Fibroblast of pulmonary artery (primary cell): ENCODE measurements around the gene KLF7.

ENCODE experiments used
- DNase-seq: peaks from one replicate; pipeline ENCODE4 v3.0.0-alpha.2; 2010; ENCODE audit warnings: low read depth
- H3K4me3 ChIP-seq: replicated peaks from 2 replicates; pipeline ENCODE4 v1.5.1; 2011; ENCODE audit warnings: low read depth, mild to moderate bottlenecking, control low read depth, low read length, moderate library complexity
- TF ChIP-seq, protein P1 (sequence below): IDR thresholded peaks from 2 replicates; pipeline ENCODE4 v1.5.1; 2011; ENCODE audit warnings: mild to moderate bottlenecking, control low read depth, low read length, inconsistent platforms; ENCODE audit errors: missing control alignments

The KLF7 gene

GRCh38 chr2:207097278-207097677, 68.5 kb downstream of the KLF7 start:
- TF ChIP-seq, protein P1, sequence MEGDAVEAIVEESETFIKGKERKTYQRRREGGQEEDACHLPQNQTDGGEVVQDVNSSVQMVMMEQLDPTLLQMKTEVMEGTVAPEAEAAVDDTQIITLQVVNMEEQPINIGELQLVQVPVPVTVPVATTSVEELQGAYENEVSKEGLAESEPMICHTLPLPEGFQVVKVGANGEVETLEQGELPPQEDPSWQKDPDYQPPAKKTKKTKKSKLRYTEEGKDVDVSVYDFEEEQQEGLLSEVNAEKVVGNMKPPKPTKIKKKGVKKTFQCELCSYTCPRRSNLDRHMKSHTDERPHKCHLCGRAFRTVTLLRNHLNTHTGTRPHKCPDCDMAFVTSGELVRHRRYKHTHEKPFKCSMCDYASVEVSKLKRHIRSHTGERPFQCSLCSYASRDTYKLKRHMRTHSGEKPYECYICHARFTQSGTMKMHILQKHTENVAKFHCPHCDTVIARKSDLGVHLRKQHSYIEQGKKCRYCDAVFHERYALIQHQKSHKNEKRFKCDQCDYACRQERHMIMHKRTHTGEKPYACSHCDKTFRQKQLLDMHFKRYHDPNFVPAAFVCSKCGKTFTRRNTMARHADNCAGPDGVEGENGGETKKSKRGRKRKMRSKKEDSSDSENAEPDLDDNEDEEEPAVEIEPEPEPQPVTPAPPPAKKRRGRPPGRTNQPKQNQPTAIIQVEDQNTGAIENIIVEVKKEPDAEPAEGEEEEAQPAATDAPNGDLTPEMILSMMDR = no peak
- no peak for DNase-seq
- H3K4me3 ChIP-seq = no peak overlapping the region

DNA sequence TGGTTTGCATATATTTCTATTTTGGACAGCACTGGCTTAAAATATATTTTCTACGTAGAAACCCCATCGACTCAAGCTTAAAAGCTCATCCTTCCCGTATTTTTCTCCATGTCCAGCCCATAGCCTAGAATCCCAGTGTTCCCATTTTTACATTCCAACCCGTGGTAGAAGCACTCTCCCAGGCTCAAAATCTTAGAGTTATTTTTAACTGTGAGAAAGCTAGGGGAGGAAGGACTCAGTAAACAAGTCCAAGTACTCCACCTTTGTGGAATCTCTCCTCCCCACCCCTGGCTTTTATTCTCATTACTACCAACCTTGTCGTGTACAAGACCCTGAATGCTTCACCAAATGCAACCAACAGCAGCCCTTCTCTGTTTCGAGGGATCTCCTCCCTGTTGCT, 69.8 kb downstream of the KLF7 start:
- no peak overlapping the region for H3K4me3 ChIP-seq
- TF ChIP-seq, protein P1 = no peak
- DNase-seq = no peak

DNA sequence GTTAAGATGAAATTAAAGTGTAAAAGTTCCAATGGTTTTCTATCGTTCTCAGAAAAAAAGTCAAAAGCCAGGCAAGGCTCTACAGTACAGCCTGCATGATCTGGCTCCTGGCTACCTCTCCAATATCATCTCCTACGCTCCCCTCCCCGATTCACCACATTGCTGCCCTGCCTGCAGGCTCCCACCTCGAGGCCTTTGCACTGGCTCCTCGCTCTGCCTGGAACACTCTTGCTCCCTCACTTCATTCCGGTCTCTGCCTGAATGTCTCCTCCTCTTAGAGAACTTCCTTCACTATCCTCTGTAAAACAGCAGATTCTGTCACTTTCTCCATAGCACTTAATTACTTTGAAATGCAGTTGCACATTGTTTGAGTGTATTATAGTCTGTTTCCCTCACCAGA, 72.5 kb downstream of the KLF7 start:
- TF ChIP-seq, protein P1 = no peak
- H3K4me3 ChIP-seq = no peak overlapping the region
- DNase-seq = no peak

GRCh38 chr2:207092818-207093217, 72.9 kb downstream of the KLF7 start:
- TF ChIP-seq, protein P1 = no peak
- peak; percentile 38 for DNase-seq
- no peak overlapping the region for H3K4me3 ChIP-seq

- DNase-seq = no peak
- TF ChIP-seq, protein P1 = no peak
- no peak overlapping the region for H3K4me3 ChIP-seq
Observed at GRCh38 chr2:207091928-207092327, 73.8 kb downstream of the KLF7 start.

DNA sequence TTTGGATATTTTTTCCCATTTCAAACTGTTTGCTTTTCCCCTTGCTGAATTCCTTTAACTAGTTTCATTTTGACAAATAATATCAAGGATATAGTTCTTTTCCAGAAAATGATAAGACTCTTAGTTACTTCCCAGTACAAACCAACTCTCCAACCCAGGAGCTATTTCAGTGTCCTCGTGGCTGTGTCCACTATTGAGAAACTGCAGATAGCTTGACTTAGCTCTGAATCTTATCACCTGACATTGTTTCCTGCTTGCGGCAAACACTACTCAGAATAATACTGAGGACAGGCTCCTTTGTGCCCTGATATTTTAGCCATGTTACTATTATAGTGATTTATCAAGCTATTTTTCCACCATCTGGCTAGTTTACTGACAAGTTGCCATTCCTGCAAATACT, 74.6 kb downstream of the KLF7 start:
- TF ChIP-seq, protein P1 = no peak
- peak; percentile 80 for DNase-seq
- no peak overlapping the region for H3K4me3 ChIP-seq

GRCh38 chr2:207090389-207090788, 75.4 kb downstream of the KLF7 start:
- DNase-seq = no peak
- TF ChIP-seq, protein P1 = no peak
- no peak overlapping the region for H3K4me3 ChIP-seq
